GM19455 (cell line): ENCODE data around the gene LYZL1.
"Not testable (repeated sequence)": the region's sequence is repeated elsewhere in the genome, so short reads cannot be mapped to it uniquely, and the experiment has no call there.

Experiments used
- ATAC-seq: cut with Tn5 transposase; IDR thresholded peaks from one replicate; pipeline ENCODE4 v1.9.1; 2021; ENCODE audit not compliant: unreplicated experiment

Gene LYZL1

DNA sequence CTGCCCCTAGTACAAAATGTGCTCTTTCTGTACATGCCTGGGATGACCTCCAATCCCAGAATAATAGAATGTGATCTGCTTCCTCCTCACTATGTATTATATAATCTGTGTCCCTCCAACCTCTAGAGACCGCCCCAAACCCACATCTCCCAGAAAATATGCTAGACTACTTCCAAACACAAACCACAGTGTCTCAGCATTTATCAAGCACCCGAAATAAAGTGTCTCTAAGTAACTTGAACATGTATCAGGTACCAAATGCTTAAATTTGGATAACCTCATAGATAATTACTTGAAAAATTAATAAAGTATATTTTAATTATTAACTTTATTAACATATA lies 16.1 kb downstream of the LYZL1 start:
- ATAC-seq, result no peak

DNA sequence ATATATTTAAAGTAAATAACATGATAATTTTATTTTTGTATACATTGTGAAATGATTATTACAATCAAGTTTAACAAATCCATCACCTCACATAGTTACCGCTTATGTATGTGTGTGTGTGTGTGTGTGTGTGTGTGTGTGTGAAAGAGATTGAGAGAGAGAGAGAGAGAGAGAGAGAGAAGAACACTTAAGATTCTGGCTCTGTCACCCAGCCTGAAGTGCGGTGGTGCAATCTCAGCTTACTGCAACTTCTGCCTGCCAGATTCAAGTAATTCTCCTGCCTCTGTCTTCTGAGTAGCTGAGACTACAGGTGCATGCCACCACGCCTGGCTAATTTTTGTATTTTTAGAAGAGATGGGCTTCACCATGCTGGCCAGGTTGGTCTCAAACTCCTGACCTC lies 17.8 kb downstream of the LYZL1 start:
- no peak for ATAC-seq

- ATAC-seq, result not testable (repeated sequence)
Observed at GRCh38 chr10:29308142-29308541, 19.3 kb downstream of the LYZL1 start.

- ATAC-seq, result no peak
Observed at GRCh38 chr10:29309465-29309864, 20.6 kb downstream of the LYZL1 start.

DNA sequence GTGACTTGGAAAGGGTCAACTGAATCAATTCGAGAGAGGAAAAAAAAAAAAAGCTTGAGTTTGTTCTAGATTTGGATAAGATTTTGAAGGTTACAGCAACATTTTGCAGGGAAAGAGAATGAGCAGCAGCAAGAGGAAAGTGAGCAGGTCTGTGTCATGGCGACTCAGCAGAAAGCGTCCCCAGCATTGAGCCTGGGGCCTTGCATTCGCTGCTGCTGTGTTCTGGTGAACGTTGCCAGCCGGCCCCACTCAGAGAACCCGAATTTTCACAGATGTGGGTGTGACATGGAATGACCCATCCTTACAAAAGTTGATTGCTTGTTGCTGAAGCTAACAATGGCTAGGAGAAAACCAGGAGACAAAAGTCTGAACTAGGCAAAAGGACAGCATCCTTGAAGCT lies 21.6 kb downstream of the LYZL1 start:
- ATAC-seq, result not testable (repeated sequence)

GRCh38 chr10:29313071-29313470 lies 24.2 kb downstream of the LYZL1 start:
- ATAC-seq, result no peak

DNA sequence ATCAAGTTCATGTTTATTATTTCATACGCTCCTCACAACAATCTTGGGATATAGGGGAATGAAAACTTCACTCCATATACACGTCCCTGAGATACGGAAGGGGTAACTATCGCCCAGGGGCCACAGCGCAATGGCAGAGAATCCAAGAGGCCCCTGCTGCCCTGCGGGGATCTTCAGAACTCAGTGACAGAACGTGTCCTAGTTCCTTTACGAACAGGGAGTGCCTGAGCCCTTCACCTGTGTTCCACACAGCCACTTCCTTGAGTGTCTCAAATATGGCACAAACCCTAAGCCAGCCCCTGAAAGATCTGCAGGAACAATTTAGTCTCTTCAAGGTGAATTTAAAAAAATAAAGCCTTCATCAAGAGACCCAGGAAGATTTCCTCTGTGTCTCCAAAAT lies 25.9 kb downstream of the LYZL1 start:
- no peak for ATAC-seq

DNA sequence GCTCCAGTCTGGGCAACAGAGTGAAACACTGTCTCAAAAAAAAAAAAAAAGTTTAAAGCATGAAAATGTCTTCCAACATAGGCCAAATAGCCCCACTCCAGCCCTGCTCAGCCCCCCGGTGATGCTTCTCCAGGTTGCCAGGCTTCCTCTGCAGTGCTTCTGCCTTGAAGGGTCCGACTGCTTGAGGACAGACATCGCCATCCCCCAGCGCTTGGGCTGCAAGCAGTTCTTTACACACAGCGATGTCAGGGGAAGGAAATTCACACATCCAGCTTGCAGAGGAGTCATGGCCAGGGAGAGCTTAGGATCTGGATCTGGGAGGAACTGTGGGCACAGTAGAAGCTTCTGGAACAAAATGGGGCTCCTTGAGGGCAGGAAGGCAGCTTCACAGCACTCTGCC lies 26.9 kb downstream of the LYZL1 start:
- ATAC-seq, result no peak

DNA sequence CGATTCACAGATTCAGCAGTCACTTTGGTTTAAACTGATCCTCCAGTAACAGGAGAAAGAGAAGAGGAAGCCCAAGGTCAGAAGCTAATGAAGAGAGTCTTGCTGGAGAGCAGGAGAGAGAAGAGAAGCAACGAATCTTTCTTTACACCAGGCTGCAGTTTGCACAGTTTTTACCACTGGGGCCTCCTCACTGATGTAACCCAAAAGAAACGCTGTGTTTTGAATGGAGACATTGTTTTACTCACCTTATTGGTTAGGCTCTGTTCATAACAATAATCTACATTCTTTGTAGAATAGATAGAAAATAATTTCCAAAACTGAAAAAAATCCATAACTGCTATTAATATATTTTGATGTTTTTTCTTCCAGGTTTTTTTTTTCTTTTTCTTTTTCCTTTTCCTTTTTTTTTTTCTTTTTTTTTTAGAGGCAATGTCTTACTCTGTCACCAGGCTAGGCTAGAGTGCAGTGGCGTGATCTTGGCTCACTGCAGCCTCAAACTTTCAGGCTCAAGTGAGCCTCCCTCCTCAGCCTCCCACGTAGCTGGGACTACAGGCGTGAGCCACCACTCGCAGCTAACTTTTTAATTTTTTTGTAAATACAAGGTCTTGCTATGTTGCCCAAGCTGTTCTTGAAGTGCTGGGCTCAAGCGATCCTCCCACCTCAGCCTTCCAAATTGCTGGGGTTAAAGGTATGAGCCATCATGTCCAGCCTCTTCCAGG lies 27.6 kb downstream of the LYZL1 start:
- ATAC-seq, result no peak

DNA sequence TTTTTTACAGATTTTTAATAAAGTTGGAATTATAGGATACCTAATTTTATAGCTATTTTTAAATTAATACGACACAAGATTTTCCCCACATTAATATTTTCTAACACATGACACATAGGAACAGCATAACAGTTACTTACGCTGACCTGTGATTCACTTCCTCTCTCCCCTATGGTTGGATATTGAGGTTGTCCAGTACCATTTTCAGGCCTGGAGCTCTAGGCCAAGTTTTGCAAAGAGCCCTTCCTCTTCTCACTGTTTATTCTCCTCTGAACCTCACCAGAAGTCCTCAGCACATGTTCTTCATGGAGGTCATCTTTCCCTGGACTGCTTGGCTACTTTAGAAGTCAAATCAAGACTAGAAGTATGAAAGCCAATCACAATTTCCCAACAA lies 28.2 kb downstream of the LYZL1 start:
- no peak for ATAC-seq

DNA sequence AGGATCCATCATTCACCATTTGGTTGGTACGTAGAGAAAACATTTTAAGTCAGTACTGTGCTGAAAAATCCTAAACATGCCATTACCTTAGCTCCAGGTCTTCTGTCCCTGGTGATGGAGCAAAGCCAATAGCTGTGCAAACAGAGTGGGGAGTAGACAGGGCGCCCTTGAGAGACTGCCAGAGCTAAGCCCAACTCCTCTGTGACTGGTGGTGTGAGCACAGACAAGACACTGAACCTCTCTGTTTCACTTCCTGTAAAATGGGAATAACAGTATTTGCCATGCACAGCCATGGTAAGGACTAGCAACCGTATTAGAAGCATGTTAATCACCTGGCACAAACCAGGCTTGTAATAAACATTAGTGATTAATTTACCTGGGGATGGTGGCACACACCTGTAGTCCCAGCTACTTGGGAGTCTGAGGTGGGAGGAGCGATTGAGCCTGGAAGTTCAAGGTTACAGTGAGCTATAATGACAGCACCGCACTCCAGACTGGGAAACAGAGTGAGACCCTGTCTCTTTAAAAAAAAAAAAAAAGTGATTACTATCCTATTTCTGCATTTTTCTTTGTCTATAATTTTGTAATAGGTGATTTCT lies 28.7 kb downstream of the LYZL1 start:
- no peak for ATAC-seq

- ATAC-seq, result not testable (repeated sequence)
Observed at GRCh38 chr10:29318141-29319071, 29.5 kb downstream of the LYZL1 start.

GRCh38 chr10:29319205-29319781 lies 30.4 kb downstream of the LYZL1 start:
- ATAC-seq, result no peak

- not testable (repeated sequence) for ATAC-seq
Observed at GRCh38 chr10:29320680-29321121, 31.8 kb downstream of the LYZL1 start.

DNA sequence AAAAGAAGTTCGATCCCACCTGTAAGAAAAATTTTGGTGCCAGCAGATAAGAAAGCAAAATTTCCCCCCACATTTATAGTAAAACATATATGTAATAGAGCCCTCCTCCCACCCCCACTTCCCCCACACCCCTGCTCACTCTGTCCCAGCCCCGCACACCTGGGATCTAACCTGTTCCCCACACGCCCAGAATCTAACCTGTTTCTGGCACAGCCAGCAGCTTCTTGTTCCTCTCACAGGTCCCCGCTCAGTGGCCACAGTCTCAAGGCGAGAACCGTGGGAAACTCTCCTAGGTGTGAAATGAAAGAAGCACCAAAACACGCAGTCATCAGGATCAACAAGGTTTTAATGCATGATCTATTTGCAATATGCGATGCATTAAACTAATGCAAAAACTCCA lies 32.8 kb downstream of the LYZL1 start:
- ATAC-seq, result no peak

DNA sequence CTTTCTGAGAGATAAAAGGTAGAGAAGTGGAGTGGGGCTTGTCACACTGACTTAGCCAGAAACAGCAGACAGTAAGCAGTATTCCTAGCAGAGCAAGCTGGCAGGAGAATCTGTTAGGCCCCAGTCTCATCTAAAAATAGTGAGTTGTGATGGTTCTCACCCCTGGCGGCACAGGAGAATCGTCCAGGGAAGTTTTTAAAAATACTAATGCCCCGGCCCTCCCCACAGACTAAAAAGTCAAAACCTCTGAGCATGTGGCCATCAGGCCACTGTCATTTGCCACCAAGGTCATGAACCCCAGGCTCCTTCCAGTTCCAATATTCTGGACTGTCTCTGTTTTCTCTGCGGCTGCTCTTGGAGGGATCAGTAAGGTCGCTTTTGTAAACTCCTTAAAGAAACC lies 34.0 kb downstream of the LYZL1 start:
- ATAC-seq, result no peak

DNA sequence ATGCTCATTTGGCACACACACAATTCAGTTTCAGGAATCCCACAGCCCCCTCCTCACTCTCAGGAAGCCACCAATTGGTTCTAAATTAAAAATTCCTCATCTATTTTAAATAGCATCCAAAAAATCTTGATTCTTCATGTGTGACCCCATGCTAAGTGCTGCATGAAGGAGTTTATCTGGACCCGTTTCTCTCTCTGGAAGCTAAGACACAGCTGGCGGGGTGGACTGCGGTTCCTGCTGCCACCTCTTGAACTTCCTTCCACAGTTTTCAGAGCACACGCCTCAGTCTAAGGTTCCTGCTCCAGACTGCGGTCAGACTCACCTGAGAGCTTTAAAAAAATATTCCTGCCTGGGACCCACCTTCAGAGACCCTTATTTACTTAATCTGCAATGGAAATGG lies 34.5 kb downstream of the LYZL1 start:
- ATAC-seq, result no peak

GRCh38 chr10:29324220-29324841 lies 35.5 kb downstream of the LYZL1 start:
- no peak for ATAC-seq

GRCh38 chr10:29326299-29326698 lies 37.4 kb downstream of the LYZL1 start:
- no peak for ATAC-seq

GRCh38 chr10:29326886-29327745 lies 38.2 kb downstream of the LYZL1 start:
- ATAC-seq, result no peak
